Liver (tissue), 9 donors: Measurements from ENCODE around the gene WFIKKN2. TPM values are rescaled to one million over a fixed set of nuclear protein-coding genes. Genes with fewer than 3 reads are reported as not detected.

Experiments
- DNase-seq: peaks from one replicate; pipeline ENCODE4 v3.0.0-alpha.2; 2017; ENCODE audit warnings: low spot score
- H3K27ac ChIP-seq, 2 donors: one replicate each; pipeline ENCODE4 v1.7.0; 2013; ENCODE audit warnings: inconsistent platforms in 2 of 2, low read length in 2 of 2, control low read depth in 1 of 2, low read depth in 1 of 2, mild to moderate bottlenecking in 1 of 2
- H3K27me3 ChIP-seq, 4 donors: one replicate each; pipeline versions ENCODE4 v1.6.1 to v1.7.0; 2013; ENCODE audit warnings: low read length in 3 of 4, inconsistent platforms in 1 of 4, mild to moderate bottlenecking in 1 of 4, moderate library complexity in 1 of 4; ENCODE audit not compliant: control insufficient read depth in 4 of 4, insufficient read depth in 4 of 4
- H3K36me3 ChIP-seq, 4 donors: one replicate each; pipeline versions ENCODE4 v1.6.1 to v1.7.0; 2013; ENCODE audit warnings: low read length in 3 of 4, mild to moderate bottlenecking in 3 of 4, low read depth in 1 of 4, moderate library complexity in 1 of 4; ENCODE audit not compliant: control insufficient read depth in 4 of 4, insufficient read depth in 3 of 4
- H3K4me1 ChIP-seq, 4 donors: one replicate each; pipeline versions ENCODE4 v1.6.1 to v1.7.0; 2013; ENCODE audit warnings: low read length in 3 of 4, mild to moderate bottlenecking in 3 of 4, moderate library complexity in 1 of 4; ENCODE audit not compliant: control insufficient read depth in 4 of 4, insufficient read depth in 4 of 4
- H3K4me3 ChIP-seq, 3 donors: one replicate each; pipeline versions ENCODE4 v1.6.1 to v1.7.0; 2013; ENCODE audit warnings: low read length in 3 of 3, control low read depth in 1 of 3, low read depth in 1 of 3, mild to moderate bottlenecking in 1 of 3
- H3K9ac ChIP-seq, 2 donors: one replicate each; pipeline ENCODE4 v1.7.0; 2013; ENCODE audit warnings: low read length in 2 of 2, mild to moderate bottlenecking in 2 of 2, moderate library complexity in 2 of 2, control low read depth in 1 of 2, low read depth in 1 of 2
- H3K9me3 ChIP-seq, 4 donors: one replicate each; pipeline versions ENCODE4 v1.6.1 to v1.7.0; 2013; ENCODE audit warnings: low read length in 3 of 4; ENCODE audit not compliant: control insufficient read depth in 4 of 4
- EGR1 ChIP-seq, 2 donors: IDR thresholded peaks; 2 replicates each; pipeline ENCODE4 v1.6.1; 2016 to 2018; ENCODE audit warnings: antibody characterized with exemption in 2 of 2, low read depth in 2 of 2
- FOXA1 ChIP-seq: IDR thresholded peaks from 2 replicates; pipeline ENCODE4 v1.6.1; 2016; ENCODE audit warnings: antibody characterized with exemption
- FOXA2 ChIP-seq: IDR thresholded peaks from 2 replicates; pipeline ENCODE4 v1.6.1; 2016; ENCODE audit warnings: antibody characterized with exemption
- HNF4G ChIP-seq: IDR thresholded peaks from 2 replicates; pipeline ENCODE4 v1.6.1; 2016; ENCODE audit warnings: antibody characterized with exemption
- JUND ChIP-seq, 2 donors: IDR thresholded peaks; 2 replicates each; pipeline ENCODE4 v1.6.1; 2016; ENCODE audit warnings: antibody characterized with exemption in 2 of 2
- NR2F2 ChIP-seq: IDR thresholded peaks from 2 replicates; pipeline ENCODE4 v1.6.1; 2016; ENCODE audit warnings: antibody characterized with exemption
- RAD21 ChIP-seq, 2 donors: IDR thresholded peaks; 2 replicates each; pipeline ENCODE4 v1.6.1; 2016; ENCODE audit warnings: antibody characterized with exemption in 2 of 2, mild to moderate bottlenecking in 2 of 2
- RXRA ChIP-seq, 2 donors: IDR thresholded peaks; 2 replicates each; pipeline ENCODE4 v1.6.1; 2017 to 2018; ENCODE audit warnings: antibody characterized with exemption in 2 of 2, mild to moderate bottlenecking in 1 of 2
- SP1 ChIP-seq: IDR thresholded peaks from 2 replicates; pipeline ENCODE4 v1.6.1; 2018; ENCODE audit warnings: antibody characterized with exemption, mild to moderate bottlenecking
- YY1 ChIP-seq: IDR thresholded peaks from 2 replicates; pipeline ENCODE4 v1.6.1; 2016; ENCODE audit warnings: antibody characterized with exemption, mild to moderate bottlenecking
- WGBS: extraction: QIAGEN DNeasy Blood & Tissue Kit; methylation state at CpG from one replicate; pipeline ENCODE4 v1.1.7; 2013; 5-methylcytosine and 5-hydroxymethylcytosine counted together
- polyA plus RNA-seq, 2 donors: library from polyadenylated mRNA; stranded (reverse) in 1 of 2; unstranded in 1 of 2; fragments of 200-250 nt in 1 of 2; fragments of >200 nt in 1 of 2; fragmentation: Nextera tagmentation in 1 of 2; extraction: Ambion mirVana in 1 of 2; gene quantifications; one replicate each; pipeline versions ENCODE4 v1.2.1 to v1.2.3, GENCODE V29; 2013 to 2015
- total RNA-seq, 2 donors: library from RNA; depleted of rRNA; stranded (reverse); fragments of >200 nt; gene quantifications; one replicate each; pipeline ENCODE4 v1.2.3, GENCODE V29; 2014
- TF ChIP-seq, protein P1 (sequence below): IDR thresholded peaks from 2 replicates; pipeline ENCODE4 v1.6.1; 2016; ENCODE audit warnings: antibody characterized with exemption
- TF ChIP-seq, protein P2 (sequence below): IDR thresholded peaks from 2 replicates; pipeline ENCODE4 v1.6.1; 2016; ENCODE audit warnings: antibody characterized with exemption, mild to moderate bottlenecking
- TF ChIP-seq, protein P3 (sequence below): IDR thresholded peaks from 2 replicates; pipeline ENCODE4 v1.6.1; 2016; ENCODE audit warnings: antibody characterized with exemption
- TF ChIP-seq, protein P4 (sequence below): IDR thresholded peaks from 2 replicates; pipeline ENCODE4 v1.6.1; 2016; ENCODE audit warnings: antibody characterized with exemption
- donor health status: healthy.
- donor health status: healthy.
- donor health status: healthy.
- donor health status: healthy.
- donor health status: healthy.

The WFIKKN2 gene
- total and polyA plus RNA-seq, 4 donors = 0.02 to 0.19 (median 0.07) TPM; not detected in 1

DNA sequence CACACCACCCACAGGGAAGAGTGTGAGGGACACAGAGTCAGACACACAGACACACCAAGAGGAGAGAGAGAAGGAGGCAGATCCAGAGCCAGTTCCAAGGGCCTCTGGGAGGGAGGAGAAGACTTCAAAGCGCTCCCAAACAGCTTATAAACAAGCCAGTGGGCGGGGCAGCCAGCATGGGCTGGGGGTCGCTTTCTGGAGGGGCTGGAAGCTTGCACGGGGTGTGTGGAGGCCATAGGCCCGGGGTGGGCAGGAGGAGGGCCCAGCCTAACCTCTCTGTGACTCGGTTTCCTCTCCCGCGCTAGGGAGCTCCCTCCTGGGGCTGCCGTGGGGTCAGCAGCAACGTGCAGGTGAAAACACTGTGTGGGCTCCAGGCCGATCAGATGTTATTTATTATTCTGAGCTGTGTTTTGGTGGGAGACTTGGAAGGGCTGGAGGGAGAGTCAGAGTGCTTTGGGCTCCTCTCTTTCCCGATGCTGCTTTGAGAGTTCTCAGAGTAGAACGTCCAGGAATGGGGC, 2.5 kb upstream of the WFIKKN2 start:
- peaks cover 0 to 8% (median 6%) of the 10 kb centered on the region in 4 donors for H3K4me1 ChIP-seq

GRCh38 chr17:50833510-50834428, 1.6 kb upstream of the WFIKKN2 start:
- Histone ChIP-seq H3K27me3 (no peaks in the 10 kb centered on the region), H3K4me3 (no peak overlapping the region)
- no peak for DNase-seq

More for the DNA sequence above, 2.5 kb upstream of the WFIKKN2 start:
- 93% methylated on average over 13 of the region's 13 CpGs for WGBS
- Histone ChIP-seq H3K27ac (no peak overlapping the region), H3K9ac (no peak overlapping the region), H3K36me3 (no peaks in the 10 kb centered on the region), H3K9me3 (no peaks in the 10 kb centered on the region), H3K27me3 (no peaks in the 10 kb centered on the region), H3K4me3 (no peak overlapping the region)
- DNase-seq = no peak
- TF ChIP-seq EGR1 (IDR thresholded peaks at IDR 0.05; ENCODE audit: low read depth in 2 of 2) (no peak), FOXA1 (no peak), SP1 (no peak), JUND (IDR thresholded peaks at IDR 0.05) (no peak), RAD21 (IDR thresholded peaks at IDR 0.05) (no peak), FOXA2 (no peak), YY1 (no peak), HNF4G (no peak), NR2F2 (no peak), RXRA (IDR thresholded peaks at IDR 0.05) (no peak)
- TF ChIP-seq, protein P1, sequence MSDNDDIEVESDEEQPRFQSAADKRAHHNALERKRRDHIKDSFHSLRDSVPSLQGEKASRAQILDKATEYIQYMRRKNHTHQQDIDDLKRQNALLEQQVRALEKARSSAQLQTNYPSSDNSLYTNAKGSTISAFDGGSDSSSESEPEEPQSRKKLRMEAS = no peak
- TF ChIP-seq, protein P2, sequence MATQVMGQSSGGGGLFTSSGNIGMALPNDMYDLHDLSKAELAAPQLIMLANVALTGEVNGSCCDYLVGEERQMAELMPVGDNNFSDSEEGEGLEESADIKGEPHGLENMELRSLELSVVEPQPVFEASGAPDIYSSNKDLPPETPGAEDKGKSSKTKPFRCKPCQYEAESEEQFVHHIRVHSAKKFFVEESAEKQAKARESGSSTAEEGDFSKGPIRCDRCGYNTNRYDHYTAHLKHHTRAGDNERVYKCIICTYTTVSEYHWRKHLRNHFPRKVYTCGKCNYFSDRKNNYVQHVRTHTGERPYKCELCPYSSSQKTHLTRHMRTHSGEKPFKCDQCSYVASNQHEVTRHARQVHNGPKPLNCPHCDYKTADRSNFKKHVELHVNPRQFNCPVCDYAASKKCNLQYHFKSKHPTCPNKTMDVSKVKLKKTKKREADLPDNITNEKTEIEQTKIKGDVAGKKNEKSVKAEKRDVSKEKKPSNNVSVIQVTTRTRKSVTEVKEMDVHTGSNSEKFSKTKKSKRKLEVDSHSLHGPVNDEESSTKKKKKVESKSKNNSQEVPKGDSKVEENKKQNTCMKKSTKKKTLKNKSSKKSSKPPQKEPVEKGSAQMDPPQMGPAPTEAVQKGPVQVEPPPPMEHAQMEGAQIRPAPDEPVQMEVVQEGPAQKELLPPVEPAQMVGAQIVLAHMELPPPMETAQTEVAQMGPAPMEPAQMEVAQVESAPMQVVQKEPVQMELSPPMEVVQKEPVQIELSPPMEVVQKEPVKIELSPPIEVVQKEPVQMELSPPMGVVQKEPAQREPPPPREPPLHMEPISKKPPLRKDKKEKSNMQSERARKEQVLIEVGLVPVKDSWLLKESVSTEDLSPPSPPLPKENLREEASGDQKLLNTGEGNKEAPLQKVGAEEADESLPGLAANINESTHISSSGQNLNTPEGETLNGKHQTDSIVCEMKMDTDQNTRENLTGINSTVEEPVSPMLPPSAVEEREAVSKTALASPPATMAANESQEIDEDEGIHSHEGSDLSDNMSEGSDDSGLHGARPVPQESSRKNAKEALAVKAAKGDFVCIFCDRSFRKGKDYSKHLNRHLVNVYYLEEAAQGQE = no peak
- TF ChIP-seq, protein P3, sequence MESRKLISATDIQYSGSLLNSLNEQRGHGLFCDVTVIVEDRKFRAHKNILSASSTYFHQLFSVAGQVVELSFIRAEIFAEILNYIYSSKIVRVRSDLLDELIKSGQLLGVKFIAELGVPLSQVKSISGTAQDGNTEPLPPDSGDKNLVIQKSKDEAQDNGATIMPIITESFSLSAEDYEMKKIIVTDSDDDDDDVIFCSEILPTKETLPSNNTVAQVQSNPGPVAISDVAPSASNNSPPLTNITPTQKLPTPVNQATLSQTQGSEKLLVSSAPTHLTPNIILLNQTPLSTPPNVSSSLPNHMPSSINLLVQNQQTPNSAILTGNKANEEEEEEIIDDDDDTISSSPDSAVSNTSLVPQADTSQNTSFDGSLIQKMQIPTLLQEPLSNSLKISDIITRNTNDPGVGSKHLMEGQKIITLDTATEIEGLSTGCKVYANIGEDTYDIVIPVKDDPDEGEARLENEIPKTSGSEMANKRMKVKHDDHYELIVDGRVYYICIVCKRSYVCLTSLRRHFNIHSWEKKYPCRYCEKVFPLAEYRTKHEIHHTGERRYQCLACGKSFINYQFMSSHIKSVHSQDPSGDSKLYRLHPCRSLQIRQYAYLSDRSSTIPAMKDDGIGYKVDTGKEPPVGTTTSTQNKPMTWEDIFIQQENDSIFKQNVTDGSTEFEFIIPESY = no peak
- TF ChIP-seq, protein P4, sequence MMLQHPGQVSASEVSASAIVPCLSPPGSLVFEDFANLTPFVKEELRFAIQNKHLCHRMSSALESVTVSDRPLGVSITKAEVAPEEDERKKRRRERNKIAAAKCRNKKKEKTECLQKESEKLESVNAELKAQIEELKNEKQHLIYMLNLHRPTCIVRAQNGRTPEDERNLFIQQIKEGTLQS = no peak

More at GRCh38 chr17:50833510-50834428, 1.6 kb upstream of the WFIKKN2 start:
- Histone ChIP-seq H3K9me3 (no peaks in the 10 kb centered on the region), H3K27ac (no peak overlapping the region), H3K36me3 (no peaks in the 10 kb centered on the region), H3K4me1 (peaks cover 0 to 8% (median 6%) of the 10 kb centered on the region in 4 donors), H3K9ac (no peak overlapping the region)
- 94% methylated on average over 38 of the region's 38 CpGs for WGBS
- TF ChIP-seq FOXA1 (no peak), FOXA2 (no peak), RAD21 (IDR thresholded peaks at IDR 0.05) (no peak), JUND (IDR thresholded peaks at IDR 0.05) (no peak)
